HG02678 (cell line): ENCODE results near the gene BCKDHB.

Experiments
- ATAC-seq: cut with Tn5 transposase; IDR thresholded peaks from one replicate; pipeline ENCODE4 v1.9.1; 2021; ENCODE audit warnings: mild to moderate bottlenecking, moderate library complexity; ENCODE audit not compliant: unreplicated experiment

Gene BCKDHB

DNA sequence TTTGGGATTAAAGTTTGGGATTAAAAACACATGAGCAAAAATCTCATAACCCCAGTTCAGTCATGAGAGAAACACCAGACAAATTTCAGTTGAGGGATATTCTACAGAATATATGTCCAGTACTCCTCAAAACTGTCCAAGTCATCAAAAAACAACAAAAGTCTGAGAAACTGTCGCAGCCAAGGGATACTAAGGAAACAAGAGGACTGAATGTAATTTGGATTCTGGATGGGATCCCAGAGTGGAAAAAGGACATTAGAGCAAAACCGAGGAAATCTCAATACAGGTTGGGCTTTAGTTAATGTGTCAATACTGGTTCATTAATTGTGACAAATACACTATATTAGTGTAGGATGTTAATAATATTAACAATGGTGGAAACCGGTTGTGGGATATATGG, 219.3 kb downstream of the BCKDHB start:
- ATAC-seq, result no peak

DNA sequence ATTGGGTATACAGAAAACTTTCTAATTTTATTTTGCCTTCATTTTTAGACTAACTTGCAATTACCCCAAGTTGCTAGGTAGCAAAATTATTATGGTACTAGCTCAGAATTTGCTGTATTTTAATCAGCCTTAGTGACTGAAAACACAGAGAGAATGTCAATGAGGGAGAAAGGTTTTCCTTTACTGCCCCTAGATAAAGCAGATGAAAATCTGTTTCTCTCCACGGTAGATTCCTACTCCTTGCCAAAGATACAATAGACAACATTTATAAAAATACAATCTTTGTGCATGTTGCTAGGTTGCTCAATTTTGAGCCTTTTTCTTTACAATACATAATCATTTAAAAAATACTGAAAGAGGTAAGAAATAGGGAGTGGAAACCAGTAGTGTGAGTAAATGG, 222.2 kb downstream of the BCKDHB start:
- ATAC-seq, result no peak

DNA sequence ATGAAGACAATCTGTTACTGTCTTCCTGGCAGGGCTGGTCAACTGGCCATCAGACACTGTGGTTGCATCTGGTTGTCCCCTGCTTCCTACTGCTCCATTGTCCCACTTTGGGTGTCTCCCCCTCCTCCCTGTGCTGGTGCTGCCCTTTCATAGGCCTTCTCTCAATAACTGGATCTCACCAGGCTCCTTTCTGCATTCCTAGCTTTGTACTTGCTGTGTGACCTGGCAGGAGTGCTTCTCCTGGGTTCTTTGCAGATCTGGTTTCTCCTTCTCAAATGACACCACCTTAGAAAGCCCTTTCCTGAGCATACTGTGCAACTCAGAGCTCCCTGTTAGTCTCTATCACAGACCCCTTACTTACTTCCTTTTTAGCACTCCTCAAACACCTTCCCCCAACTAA, 223.0 kb downstream of the BCKDHB start:
- no peak for ATAC-seq

DNA sequence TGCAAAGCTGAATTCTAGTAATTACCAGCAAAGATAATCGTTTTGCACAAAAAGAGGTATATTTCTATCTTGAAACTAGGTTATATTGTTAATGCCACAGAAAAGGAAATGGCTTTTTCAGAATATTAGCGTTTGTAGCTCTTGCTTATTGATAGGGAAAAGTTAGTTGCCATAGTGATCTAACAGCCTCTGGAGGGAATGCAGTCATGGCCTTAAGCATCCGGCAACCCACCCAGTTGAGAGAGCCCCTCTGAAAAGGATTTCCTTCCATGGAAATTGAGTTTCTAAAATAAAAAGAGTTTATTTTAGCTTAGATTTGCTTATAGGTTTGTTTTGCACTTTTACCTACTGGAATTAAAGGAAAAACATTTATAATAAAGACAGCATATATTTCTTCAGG, 224.5 kb downstream of the BCKDHB start:
- ATAC-seq, result no peak

DNA sequence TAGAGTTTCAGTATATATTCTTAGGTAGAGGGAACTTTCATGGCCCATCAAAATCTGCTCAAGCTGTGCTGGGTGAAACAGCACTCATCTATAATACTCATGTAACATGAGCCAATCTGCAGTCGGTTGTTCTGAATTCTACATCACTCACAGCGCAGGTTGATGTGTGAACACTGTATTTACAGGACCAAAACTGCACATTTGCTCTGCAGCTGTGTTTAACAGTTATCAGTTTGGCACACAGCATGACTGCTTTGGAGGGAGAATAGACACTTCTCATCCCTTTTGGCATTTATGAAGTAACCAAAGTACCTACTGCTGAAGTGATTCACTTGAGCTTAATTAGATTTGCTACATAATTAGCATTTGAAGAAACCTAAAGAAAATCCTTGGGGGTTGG, 225.1 kb downstream of the BCKDHB start:
- no peak for ATAC-seq

DNA sequence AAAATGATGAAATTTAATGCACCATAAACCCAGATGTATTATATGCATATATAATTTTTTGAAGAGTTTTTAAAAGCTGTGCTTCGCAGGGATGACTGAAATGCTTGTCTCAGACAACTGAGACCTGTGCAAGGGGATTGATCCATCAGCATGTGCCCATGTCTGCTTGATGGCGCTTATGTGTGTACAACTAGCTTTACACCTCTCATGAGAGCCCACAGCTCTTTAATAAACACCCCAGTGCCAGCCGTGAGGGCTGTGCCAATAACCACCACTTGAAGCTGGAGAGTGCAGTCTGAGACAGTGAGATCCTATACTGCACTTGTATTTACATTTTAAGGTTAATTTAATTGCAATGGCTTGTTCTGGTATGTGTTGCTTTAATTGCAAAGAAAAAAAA, 225.5 kb downstream of the BCKDHB start:
- no peak for ATAC-seq

DNA sequence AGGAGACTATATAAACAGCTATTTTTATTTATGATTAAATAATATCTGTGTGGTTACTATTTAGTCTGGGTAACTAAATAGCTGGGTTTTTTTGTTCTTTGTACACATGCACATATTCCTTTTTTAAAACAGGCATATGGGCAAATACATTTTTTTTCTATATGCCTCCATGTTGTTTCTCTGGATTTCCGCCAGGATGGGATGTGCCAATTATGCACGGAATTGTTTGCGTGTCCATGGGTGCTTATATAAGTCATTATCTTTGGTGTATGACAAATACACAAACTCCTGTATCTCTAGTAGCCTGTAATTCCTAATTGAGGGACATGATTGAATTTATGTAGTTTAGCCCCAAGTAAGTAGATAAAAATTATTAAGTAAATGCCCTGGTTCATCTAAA, 226.9 kb downstream of the BCKDHB start:
- no peak for ATAC-seq

DNA sequence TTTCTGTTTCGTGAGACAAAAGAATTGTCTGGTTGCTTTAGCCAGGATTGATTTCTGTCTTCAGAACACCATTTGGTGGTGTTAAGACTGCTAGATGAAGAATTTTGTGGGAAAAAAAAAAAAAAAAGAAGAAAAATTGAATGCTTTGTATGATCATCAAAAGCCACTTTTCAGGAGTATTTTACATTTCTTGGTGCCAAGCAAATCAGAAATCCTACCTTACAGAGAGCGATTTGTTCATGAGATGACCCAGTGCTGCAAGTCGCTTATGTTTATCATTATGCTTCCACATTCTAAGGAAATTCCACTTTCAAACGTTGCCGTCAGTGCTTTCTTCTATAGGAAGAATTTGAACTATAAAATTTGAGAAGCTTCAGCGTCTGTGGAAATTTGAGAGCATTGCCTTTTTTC, 228.7 kb downstream of the BCKDHB start:
- no peak for ATAC-seq

DNA sequence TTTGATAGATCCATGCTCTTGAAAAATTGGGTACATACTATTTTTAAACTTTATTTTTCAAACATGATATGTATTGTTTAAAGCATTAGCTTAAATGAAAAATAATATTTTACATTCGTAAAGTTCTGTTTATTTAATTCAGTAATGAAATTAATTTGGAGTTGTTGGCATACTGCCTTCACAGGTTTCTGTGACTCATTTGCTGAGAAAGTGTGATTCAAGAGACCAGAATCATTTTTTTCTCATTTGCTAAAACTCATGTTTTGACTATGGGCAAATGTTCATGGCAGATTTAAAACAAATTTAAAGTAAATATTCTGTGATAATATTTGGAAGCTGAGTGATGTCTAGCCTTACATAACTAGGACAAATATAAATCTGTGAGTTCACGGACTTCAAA, 230.4 kb downstream of the BCKDHB start:
- no peak for ATAC-seq

DNA sequence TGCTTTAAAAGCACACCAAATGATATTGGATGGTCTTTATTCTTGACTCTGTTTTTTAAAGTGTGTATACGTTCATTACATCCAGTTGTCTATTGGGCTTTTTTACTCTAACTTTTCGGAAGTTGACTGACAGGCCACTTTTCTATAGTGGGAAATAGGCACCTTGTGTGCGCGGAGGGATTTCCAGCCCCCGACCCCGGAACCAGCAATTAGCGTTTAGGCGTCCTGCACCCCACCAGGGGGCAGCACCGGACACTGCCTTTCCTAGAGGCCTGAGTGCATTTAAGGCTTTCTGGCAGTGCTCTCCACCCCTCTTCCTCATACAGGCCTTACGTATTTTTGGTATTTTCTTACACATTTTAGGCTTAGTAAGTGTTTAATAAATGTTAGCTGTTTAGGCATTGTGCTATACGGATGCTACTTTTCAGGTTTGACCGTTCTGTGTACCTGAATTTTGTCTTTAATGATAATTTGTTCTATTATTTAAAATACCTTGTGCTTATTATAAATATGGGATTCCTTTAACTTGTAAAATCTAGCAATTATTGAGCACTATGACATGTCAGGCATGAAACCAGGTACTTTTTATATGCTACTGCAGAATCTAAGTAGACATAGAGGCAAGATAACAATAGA, 231.8 kb downstream of the BCKDHB start:
- ATAC-seq, result peak; percentile 93

DNA sequence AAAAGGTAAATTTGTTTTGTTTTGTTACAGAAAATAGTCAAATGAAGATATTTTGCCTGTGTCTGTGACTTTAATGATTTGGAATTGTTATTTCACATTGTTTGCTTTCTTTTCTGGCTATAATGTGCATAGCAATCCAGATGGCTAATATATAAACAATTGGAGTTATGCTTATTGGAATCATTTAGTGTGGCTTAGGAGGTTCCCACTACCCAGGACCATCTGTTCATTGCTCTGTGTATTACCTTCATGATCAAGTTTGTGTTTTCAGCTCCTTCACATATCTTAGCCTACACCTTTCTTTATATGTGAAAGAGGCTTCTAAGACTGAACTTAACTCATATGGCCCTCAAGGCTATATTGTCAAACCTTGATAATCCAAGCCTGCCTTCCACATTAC, 232.9 kb downstream of the BCKDHB start:
- no peak for ATAC-seq

DNA sequence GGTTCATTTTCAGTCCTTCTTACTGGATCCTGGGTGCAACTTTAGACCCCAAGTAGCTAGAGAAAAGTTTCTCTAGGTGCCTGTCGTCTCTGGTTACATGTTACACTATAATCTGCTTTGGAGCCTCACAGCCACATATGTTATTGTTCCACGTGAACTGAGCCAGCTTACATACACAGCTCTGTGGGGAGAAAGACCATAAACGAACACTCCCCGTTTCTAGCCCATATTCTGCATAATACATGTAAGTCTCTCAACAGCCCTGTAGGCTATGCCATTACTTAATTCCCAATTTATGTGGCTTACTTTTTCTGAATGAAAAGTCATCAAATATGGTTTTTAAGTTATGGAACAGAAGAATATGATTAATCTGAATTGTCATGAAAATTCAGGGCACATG, 233.8 kb downstream of the BCKDHB start:
- no peak for ATAC-seq

DNA sequence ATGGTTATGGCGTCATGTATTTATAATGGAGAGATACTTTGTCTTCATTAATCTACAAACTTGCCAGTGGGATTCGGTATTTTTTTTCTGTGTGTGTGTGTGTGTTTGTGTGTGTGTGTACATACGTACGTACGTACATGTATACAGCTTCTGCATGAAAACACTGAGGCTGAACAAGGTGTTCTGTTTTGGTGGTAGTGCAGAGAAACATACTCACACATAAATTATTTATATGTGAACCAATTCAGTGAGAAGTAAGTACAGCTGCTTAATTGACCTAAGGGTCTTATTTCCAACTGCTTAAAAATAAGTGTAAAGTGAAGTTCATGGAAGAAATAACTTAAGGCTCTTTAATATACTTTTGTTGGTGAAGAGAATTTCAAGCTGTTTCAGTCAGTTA, 234.2 kb downstream of the BCKDHB start:
- no peak for ATAC-seq

DNA sequence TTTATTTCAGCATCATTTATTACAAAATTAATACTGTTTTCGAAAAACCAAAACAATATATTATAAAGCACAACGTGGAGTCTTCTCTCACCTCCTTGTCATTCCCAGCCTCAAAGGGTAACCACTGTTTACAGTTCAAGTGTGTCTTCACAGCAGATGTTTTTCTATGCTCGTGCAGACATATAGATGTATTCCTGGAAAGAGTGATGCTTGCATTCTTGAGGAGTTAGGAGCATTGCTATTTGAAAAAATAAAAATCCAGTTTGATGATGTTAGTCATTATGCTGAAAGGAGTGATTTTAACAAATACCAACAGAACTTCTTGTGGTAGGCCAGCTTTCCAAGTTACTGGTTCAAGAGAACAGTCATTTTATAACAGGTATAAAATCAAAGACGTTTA, 234.9 kb downstream of the BCKDHB start:
- no peak for ATAC-seq

DNA sequence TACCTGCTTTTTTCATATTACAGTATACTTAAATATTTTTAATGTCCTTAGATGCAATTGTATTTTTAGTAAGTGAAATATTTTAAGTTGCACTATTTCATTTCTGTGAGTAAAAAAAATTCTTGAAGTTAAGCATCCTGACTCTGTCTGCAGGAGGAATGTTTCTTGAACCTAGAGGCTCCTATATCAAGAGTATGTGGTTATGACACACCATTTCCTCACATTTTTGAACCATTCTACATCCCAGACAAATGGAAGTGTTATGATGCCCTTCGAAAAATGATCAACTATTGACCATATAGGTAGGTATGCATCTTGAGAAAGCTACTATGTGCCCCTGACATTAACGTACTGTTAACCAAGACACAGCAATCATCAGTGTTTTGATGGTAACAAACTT, 237.0 kb downstream of the BCKDHB start:
- ATAC-seq, result no peak

DNA sequence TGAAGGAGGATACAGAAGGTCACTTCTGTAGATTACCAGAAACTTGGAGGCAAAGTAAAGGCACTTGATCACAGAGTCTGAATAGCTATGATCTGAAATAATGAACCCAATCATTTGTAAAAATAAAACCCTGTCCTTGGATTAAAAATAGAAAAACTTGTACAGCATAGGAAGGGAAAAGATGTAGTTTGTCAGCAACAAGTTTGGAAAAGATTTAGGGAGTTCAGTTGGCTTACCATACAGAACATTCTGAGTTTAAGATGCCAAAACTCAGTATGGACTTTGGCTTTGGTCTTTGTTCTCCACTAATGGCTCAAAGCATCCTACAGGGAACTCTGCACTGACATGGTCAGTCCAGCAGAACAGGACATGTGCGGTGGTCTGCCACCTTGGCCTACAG, 240.6 kb downstream of the BCKDHB start:
- ATAC-seq, result no peak

DNA sequence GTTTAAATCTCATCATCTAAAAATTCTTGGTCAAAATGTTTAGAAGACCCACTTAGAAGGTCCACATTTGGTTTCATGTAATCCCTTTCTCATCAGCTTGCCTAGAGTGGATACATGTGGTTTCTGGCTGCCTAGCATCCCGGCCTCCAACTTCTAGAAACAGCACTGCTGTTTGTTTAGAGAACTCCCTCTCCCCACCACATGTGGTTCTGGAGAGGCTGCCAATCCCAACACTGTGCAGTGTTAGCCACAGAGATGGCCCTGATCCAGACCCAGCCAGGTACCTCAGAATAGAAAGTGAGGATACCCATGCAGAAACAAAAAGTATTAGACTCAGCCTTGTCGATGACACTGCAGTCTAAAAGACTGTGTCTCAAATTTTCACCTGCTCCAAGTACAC, 241.8 kb downstream of the BCKDHB start:
- ATAC-seq, result no peak

DNA sequence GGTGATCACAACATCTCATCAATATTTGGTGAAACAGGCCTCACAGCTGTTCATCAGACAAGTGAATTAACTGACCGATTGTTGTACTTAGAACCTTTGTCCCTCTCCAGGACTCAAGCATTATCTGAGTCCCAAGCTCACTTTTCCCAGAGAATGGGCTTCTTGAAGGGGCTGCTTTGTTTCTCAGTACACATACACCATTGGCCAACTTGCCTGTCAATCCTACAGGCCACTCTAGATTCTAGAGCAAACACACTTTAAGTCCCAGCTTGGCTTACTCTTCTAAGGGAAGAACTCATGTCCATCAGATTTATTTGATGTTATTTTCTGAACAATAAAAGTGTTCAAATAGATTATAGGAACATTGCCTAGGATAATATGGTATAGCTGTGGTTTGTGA, 249.5 kb downstream of the BCKDHB start:
- no peak for ATAC-seq

DNA sequence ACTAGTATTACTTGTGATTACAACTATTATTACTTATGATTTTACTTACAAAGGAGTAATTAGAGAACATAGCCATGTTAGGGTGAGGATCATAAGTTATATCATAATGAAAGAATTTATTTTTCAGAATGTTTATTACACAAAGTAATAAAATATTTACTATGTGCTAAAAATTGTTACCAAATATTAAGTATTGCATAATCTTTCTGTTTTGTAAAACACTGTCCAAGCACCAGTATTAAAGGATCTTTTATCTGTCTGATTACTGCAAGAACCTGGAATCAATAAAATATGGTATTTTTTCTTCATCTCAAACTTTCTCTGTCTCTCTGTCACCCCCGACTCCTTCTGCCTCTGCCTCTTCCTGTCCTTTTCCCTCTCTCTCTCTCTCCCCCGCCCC, 250.1 kb downstream of the BCKDHB start:
- no peak for ATAC-seq

DNA sequence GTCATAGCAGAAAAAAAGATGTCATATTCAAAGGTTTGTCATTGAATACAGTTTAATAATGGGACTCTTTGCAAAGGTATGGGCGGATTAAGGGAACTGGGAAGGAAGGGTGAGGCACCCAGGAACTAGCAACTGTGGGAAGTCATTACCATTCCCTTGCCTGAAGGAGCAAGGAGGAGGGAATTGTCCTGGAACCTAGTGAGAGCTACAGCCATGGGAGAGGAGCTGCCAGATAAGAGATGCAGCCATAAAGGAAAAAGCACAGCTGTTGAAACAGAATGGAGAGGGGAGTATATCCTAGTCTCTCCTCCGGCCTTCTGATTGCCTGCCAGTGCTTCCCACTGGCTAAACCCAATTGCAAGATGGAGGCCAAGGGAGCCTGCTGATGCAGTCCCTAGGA, 250.6 kb downstream of the BCKDHB start:
- no peak for ATAC-seq

DNA sequence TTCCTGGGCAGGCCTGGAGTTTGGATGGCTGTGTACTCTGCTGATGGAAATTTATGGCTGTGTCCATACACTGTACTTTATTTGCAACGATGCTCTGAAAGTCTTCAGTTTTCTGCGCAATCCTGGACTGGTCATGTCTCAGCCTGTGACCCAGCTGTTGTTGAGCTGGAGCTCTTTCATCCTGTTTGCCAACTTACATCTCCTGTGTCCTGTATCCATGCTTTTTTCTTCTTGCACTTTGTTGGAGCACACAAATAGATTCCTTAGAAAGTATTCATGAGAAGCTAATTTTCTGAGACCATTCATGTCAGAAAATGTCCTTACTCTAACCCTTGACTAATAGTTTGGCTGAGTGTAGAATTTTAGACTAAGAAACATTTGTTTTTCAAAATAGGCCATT, 251.2 kb downstream of the BCKDHB start:
- ATAC-seq, result no peak

DNA sequence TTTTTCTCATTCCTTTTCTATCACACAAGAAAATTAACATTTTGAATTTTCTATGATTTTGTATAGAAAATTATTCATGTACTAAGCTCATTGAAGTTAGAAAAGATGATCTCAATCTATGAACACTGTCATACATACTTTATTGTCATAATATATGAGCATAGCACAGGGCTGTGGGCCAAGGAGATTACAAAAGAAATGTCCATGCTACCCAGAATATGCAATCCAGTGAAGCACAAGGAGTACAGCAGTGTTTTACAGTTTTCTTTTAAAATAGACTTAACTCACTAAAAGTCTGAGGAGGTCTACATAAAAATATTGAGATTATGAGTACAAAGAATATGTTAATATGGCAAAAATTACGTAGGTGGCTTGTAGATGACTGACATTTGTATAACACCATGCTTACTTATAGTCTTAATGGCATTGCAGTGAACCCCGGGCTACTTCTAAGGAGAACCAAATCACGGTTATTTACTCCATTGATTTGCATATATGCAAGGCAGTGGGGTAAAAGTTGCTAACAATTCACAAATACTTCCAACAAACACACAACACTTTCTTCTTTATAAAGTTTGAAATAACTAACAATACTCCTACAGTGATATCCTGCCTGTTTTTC, 257.1 kb downstream of the BCKDHB start:
- ATAC-seq, result no peak

DNA sequence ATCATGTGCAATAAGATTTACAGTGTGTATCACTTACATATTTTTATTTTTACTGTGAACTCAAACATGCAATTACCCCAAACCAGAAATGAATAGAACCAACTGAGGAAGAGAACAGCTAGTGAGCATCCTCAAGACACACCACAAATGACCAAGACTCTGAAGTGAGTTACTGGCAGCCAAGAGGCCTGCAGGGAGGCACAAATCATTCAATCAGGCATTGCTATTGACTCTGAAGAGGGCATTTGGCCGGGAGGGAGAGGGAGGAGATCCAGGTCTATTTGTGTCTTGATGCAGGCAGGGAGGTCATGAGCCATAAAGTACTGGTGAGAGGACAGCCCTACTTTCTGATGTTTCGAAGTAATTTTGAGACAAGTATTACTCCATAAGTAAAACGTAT, 257.7 kb downstream of the BCKDHB start:
- no peak for ATAC-seq
